Measurements from ENCODE around the gene SFTPA2.
"Not testable (repeated sequence)": the region's sequence is repeated elsewhere in the genome, so short reads cannot be mapped to it uniquely, and the experiment has no call there.

The SFTPA2 gene

DNA sequence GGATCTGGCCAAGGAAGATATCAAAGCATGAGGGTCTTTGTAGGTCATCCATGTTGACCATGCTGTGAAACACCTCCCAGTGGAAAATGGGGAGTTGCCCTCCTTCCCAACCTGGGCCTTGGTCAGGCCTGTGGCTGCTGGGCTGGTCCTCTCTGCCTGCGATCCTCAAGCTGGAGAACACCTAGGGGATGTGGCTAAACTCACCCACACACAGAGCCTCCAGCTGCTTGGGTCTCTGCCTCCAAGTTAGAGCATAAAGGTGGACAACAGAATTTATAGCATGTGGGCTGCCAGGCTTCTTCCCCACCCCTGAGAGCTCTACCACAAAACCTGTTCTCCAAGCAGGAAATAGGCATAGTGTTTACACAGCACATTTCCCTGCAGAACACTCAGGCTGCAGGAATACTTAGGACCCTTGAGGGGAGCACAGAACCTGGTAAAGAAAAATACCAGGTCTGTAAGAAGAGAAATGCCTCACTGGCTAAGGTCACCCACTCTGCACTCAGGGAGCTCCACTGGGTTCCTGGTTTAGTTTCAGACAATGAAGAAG lies at the start of gene SFTPA2:
TSS of gene SFTPA2 (minus strand) at position 248 of the 550 bp plus-strand sequence. CDS start 924 bp downstream, outside the sequence.
- in situ Hi-C loops (cut with HindIII; ENCODE audit: low sequenced_read_pairs) = no loop called here

GRCh38 chr10:79608505-79609375 lies 48.5 kb upstream of the SFTPA2 start:
- in situ Hi-C loops (cut with HindIII; ENCODE audit: low sequenced_read_pairs) = no loop called here

DNA sequence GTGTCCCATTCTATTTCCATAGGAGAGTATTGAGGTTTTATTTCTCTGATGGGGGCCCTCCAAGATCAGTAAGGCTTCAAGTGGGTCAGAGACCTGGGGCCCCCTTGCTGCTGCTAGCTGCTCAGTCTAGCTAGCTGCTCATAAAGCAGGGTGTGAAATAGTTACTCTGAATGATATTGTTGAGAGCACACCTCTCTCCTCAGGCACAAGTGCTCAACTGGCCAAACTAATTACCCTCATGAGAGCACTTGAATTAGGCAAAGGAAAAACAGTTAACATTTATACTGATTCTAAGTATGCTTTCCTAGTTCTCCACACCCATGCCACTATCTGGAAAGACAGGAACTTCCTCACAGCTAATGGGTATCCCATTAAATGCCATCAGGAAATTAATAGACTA lies 45.1 kb upstream of the SFTPA2 start:
- in situ Hi-C loops (cut with HindIII; ENCODE audit: low sequenced_read_pairs) = no loop called here

GRCh38 chr10:79604294-79604693 lies 44.1 kb upstream of the SFTPA2 start:
- in situ Hi-C loops (cut with HindIII; ENCODE audit: low sequenced_read_pairs) = no loop called here

GRCh38 chr10:79602953-79603352 lies 42.7 kb upstream of the SFTPA2 start:
- in situ Hi-C loops (cut with HindIII; ENCODE audit: low sequenced_read_pairs) = no loop called here

GRCh38 chr10:79601939-79602338 lies 41.7 kb upstream of the SFTPA2 start:
- in situ Hi-C loops (cut with HindIII; ENCODE audit: low sequenced_read_pairs) = no loop called here

GRCh38 chr10:79599644-79600043 lies 39.4 kb upstream of the SFTPA2 start:
- in situ Hi-C loops (cut with HindIII; ENCODE audit: low sequenced_read_pairs) = not testable (repeated sequence)

DNA sequence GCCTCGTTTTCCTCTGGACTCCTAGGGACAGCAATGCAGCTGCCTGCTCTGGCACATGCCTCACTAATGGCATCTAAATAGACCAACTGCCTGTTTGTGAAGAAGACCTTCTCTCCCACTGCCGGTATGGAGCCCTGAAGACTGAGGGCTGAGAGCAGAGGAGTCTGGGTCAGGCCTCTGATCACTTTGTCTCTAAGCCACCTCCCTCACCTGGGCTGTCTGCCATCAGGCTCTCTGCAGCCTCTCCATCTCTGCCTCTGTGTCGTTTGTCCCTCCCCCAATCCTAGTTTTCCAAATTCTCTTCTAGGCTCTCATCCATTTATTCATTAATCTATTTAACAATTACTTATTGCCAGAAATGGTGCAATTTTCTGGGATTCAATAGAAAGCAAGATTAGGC lies 35.3 kb upstream of the SFTPA2 start:
- in situ Hi-C loops (cut with HindIII; ENCODE audit: low sequenced_read_pairs) = no loop called here

GRCh38 chr10:79594565-79594964 lies 34.4 kb upstream of the SFTPA2 start:
- in situ Hi-C loops (cut with HindIII; ENCODE audit: low sequenced_read_pairs) = not testable (repeated sequence)

DNA sequence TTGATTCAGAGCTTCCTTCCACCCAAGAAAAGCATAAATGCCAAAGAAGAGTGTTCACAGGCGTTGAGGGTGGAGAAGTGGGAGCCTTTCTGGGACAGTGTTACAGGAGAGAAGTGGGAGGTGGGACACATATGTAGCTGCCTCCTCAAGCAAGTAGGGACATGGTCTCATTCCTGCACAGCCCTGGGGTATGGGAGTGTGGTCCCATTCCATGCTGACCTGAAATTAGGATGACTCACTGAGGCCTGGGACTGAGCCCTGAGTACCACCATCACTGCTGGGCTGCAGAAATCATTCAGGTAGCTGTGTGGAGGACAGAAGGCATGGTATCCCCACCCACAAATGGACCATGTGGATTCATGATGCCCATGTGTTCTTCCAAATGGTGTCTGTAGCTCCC lies 33.2 kb upstream of the SFTPA2 start:
- in situ Hi-C loops (cut with HindIII; ENCODE audit: low sequenced_read_pairs) = no loop called here

DNA sequence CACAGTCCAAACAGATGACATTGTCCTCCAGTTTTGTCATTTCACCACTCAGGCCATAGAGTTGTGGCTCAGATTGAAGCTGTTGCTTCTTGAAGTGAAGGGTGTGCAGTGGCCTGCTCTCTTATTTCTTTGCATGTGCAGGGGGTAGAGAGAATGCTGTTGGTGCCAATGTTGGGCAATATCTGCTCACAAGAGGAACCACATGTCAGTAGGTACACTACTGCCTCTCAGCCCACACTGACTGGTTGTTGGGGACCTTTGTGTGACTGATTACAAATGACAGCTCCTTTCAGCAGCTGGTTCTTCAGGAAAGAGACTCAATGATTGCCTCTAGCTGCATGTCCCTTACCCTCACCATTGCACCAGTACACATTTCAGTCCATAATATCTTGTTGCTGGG lies 28.6 kb upstream of the SFTPA2 start:
- in situ Hi-C loops (cut with HindIII; ENCODE audit: low sequenced_read_pairs) = no loop called here

DNA sequence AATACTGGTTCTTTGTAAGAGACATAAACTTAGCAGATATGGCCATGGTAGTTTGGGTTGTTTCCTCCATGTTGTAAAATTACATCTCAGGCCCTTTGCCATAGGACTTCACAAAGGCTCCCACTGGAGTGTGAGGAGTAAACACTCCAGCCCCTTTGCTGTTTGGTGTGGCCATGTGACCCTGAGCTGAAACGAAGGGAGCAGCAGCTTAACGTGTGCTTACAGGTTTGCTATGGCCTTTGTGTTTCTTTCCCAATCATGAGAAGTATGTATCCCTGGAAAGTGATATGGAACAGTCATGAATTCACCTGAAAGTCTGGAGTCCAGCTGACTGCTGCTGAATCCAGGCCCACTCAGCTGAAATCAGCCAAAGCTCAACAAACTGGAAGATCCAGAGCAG lies 26.7 kb upstream of the SFTPA2 start:
- in situ Hi-C loops (cut with HindIII; ENCODE audit: low sequenced_read_pairs) = no loop called here

- in situ Hi-C loops (cut with HindIII; ENCODE audit: low sequenced_read_pairs) = no loop called here
These were observed 25.8 kb upstream of the SFTPA2 start for GRCh38 chr10:79585870-79586527.

DNA sequence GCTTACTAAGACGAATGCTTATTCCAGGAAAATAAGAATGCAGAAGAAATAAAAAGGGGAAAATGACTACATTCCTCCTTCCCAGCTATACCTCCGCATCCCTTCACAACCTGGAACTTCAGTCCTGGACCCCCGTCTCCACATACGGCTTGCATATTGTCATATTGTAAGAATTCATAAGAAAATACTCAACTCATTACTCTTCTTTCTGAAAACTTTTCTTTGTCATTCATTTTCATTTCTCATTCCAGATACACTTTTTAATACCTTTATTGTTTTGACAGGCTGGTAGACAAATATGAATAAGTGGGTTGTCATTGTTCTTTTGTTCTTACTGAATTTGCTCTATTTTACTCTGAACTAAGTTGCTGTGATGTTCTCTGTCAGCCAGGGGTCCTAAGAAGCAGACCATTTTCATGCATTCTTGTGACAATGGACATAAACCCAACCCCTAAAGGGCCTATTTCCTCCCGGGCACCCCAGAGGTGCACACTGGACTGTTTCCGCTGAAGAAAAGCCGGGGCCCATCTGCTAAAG lies 23.3 kb upstream of the SFTPA2 start:
- in situ Hi-C loops (cut with HindIII; ENCODE audit: low sequenced_read_pairs) = no loop called here

- in situ Hi-C loops (cut with HindIII; ENCODE audit: low sequenced_read_pairs) = not testable (repeated sequence)
These were observed 22.7 kb upstream of the SFTPA2 start for GRCh38 chr10:79582954-79583353.

DNA sequence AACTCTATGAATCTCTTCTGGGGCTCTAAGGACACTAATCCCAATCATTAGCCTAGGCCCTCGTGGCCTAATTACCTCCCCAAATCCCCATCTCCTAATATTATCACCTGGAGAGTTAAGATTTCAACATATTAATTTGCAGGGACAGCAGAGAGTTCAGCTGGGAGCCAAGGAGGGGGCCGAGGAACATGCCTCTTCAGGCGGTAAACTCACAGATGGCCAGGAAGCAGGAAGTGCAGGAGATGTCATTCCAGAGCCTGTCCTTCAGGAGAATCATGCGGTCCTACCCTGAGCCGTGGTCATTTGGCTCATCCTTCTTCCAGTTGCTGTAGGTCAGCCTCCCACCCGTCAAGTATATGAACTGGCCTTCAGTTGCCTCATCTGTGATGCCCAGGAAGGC lies 21.9 kb upstream of the SFTPA2 start:
- in situ Hi-C loops (cut with HindIII; ENCODE audit: low sequenced_read_pairs) = no loop called here

- in situ Hi-C loops (cut with HindIII; ENCODE audit: low sequenced_read_pairs) = no loop called here
These were observed 20.8 kb upstream of the SFTPA2 start for GRCh38 chr10:79581044-79581443.

DNA sequence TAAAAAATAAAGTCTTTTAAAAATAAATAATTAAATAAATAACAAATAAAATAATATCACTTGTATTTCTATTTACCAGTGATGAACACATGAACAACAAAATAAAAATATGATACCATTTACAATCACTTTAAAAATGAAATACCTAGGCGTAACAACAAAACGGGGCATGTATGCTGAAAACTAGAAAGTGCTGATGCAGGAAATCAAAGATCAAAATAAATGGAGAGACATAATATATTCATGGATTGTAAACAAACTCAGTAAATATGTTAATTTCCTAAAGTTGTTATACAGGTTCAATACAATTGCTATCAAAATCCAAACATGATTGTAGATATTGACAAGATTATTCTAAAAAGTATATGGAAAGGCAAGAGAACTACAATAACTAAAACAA lies 19.2 kb upstream of the SFTPA2 start:
- in situ Hi-C loops (cut with HindIII; ENCODE audit: low sequenced_read_pairs) = no loop called here

DNA sequence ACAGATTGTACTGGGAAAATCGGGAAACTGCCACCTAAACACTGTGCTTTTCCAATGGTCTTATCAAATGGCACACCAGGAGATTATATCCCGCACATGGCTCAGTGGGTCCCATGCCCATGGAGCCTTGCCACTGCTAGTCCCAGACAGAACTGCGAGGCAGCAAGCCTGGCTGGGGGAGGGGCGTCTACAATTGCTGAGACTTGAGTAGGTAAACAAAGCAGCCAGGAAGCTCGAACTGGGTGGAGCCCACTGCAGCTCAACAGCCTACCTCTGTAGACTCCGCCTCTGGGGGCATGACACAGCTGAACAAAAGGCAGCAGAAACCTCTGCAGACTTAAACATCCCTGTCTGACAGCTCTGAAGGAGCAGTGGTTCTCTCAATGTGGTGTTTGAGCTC lies 10.4 kb upstream of the SFTPA2 start:
- in situ Hi-C loops (cut with HindIII; ENCODE audit: low sequenced_read_pairs) = not testable (repeated sequence)

GRCh38 chr10:79563426-79563825 lies 3.2 kb upstream of the SFTPA2 start:
- in situ Hi-C loops (cut with HindIII; ENCODE audit: low sequenced_read_pairs) = no loop called here

- in situ Hi-C loops (cut with HindIII; ENCODE audit: low sequenced_read_pairs) = no loop called here
These were observed 2.0 kb upstream of the SFTPA2 start for GRCh38 chr10:79562135-79562756.
